HG02588 (cell line): Measurements from ENCODE around the gene LRRC41.
"Not testable (repeated sequence)": the region's sequence is repeated elsewhere in the genome, so short reads cannot be mapped to it uniquely, and the experiment has no call there.

Experiments
- ATAC-seq: cut with Tn5 transposase; IDR thresholded peaks from one replicate; pipeline ENCODE4 v1.9.1; 2021; ENCODE audit warnings: mild to moderate bottlenecking, moderate library complexity; ENCODE audit not compliant: unreplicated experiment

The LRRC41 gene

GRCh38 chr1:46246548-46247435 lies 56.6 kb downstream of the LRRC41 start:
- ATAC-seq = peak; percentile 50

DNA sequence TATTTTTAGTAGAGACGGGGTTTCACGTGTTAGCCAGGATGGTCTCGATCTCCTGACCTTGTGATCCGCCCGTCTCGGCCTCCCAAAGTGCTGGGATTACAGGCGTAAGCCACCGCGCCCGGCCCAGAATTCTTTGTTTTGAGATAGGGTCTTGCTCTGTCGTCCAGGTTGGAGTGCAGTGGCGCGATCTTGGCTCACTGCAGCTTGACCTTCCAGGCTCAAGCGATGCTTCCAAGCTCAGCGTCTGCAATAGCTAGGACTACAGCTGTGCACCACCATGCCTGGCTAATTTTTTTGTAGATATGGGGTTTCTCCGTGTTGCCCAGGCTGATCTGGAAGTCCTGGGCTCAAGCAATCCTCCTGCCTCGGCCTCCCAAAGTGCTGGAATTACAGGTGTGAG lies 57.3 kb downstream of the LRRC41 start:
- ATAC-seq = not testable (repeated sequence)

- no peak for ATAC-seq
These were observed 58.6 kb downstream of the LRRC41 start for GRCh38 chr1:46244656-46245371.

DNA sequence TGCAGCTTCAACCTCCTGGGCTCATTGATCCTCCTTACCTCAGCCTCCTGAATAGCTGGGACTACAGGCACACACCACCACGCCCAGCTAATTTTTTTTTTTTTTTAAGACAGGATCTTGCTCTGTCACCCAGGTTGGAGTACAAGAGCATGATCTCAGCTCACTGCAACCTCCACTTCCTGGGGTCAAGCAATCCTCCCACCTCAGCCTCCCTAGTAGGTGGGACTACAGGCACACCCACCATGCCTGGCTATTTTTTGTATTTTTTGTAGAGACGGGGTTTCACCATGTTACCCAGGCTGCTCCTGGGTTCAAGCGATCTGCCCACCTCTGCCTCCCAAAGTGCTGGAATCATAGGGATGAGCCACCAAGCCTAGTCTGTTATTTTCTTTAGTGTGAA lies 59.6 kb downstream of the LRRC41 start:
- not testable (repeated sequence) for ATAC-seq

DNA sequence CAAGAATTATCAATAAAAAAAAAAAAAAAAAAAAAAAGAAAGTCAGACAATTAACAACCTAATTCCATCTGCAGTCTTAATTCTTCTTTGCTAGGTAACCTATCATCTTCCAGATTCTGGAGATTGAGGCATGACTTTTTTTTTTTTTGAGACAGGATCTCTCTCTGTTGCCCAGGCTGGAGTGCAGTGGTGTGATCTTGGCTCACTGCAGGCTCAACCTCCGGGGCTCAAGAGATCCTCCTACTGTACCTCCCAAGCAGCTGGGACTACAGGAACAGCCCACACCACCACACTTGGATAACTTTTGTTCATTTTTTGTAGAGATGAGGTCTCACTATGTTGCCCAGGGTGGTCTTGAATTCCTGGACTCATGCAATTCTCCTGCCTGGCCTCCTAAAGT lies 60.5 kb downstream of the LRRC41 start:
- no peak for ATAC-seq

GRCh38 chr1:46241733-46242132 lies 61.7 kb downstream of the LRRC41 start:
- not testable (repeated sequence) for ATAC-seq

DNA sequence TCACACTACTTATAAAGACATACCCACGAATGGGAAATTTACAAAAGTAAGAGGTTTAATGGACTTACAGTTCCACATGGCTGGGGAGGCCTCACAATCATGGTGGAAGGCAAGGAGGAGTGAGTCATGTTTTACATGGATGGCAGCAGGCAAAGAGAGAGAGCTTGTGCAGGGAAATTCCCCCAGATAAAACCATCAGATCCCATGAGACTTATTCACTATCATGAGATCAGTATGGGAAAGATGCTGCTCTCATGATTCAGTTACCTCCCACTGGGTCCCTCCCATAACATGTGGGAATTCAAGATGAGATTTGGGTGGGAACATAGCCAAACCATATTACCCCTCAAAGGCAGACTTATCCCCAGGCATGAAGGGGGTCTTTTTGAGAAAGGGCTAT lies 64.6 kb downstream of the LRRC41 start:
- not testable (repeated sequence) for ATAC-seq

- no peak for ATAC-seq
These were observed 66.5 kb downstream of the LRRC41 start for GRCh38 chr1:46236882-46237281.

- ATAC-seq = not testable (repeated sequence)
These were observed 72.2 kb downstream of the LRRC41 start for GRCh38 chr1:46231231-46231630.
